Measurements from ENCODE around the gene USPL1. TPM values are rescaled to one million over a fixed set of nuclear protein-coding genes. Genes with fewer than 3 reads are reported as not detected.

USPL1 gene
- total RNA-seq, 6 experiments from 2014 or later, result 8.0 to 10.9 (median 10.3) TPM

DNA sequence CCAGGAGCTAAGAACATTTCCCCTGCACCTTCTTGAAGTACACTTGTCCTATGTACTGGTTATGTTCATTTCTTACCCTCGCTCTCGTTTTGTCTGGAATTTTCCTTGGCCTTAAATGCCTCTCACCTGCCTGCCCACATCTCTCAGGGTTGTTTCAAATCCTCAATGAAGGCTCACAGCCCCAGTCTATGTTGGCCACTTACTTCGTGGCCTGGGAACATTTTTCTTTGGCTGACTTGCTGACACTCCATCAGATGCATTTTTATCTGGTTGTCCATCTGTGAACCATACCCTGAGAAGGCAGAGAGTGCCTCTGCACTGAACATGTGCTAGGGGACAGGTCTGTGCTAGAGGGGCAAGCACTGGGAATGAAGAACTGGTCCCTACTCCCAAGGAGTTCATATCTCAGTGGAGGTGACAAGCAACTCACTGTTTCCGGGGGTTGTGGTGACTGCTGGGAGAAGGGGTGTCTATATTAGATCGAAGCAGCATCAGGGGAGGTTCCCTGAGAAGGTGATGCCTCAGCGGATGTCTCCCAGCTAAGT lies 53.6 kb downstream of the USPL1 start:
- H3K9me3 Mint-ChIP-seq, result no peaks in the 10 kb centered on the region
- peaks cover 9% of the 10 kb centered on the region for H3K4me1 Mint-ChIP-seq (ENCODE audit: low read depth)
- H3K4me3 Mint-ChIP-seq, result no peak overlapping the region
- DNase-seq, result no peak
- H3K27me3 Mint-ChIP-seq (ENCODE audit: insufficient read depth), result peaks cover 8% of the 10 kb centered on the region
- H3K27ac Mint-ChIP-seq, result no peak overlapping the region
- TF ChIP-seq, protein P1, sequence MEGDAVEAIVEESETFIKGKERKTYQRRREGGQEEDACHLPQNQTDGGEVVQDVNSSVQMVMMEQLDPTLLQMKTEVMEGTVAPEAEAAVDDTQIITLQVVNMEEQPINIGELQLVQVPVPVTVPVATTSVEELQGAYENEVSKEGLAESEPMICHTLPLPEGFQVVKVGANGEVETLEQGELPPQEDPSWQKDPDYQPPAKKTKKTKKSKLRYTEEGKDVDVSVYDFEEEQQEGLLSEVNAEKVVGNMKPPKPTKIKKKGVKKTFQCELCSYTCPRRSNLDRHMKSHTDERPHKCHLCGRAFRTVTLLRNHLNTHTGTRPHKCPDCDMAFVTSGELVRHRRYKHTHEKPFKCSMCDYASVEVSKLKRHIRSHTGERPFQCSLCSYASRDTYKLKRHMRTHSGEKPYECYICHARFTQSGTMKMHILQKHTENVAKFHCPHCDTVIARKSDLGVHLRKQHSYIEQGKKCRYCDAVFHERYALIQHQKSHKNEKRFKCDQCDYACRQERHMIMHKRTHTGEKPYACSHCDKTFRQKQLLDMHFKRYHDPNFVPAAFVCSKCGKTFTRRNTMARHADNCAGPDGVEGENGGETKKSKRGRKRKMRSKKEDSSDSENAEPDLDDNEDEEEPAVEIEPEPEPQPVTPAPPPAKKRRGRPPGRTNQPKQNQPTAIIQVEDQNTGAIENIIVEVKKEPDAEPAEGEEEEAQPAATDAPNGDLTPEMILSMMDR (IDR thresholded peaks at IDR 0.05), result no peak
- H3K36me3 Mint-ChIP-seq (ENCODE audit: low read depth), result no peaks in the 10 kb centered on the region

DNA sequence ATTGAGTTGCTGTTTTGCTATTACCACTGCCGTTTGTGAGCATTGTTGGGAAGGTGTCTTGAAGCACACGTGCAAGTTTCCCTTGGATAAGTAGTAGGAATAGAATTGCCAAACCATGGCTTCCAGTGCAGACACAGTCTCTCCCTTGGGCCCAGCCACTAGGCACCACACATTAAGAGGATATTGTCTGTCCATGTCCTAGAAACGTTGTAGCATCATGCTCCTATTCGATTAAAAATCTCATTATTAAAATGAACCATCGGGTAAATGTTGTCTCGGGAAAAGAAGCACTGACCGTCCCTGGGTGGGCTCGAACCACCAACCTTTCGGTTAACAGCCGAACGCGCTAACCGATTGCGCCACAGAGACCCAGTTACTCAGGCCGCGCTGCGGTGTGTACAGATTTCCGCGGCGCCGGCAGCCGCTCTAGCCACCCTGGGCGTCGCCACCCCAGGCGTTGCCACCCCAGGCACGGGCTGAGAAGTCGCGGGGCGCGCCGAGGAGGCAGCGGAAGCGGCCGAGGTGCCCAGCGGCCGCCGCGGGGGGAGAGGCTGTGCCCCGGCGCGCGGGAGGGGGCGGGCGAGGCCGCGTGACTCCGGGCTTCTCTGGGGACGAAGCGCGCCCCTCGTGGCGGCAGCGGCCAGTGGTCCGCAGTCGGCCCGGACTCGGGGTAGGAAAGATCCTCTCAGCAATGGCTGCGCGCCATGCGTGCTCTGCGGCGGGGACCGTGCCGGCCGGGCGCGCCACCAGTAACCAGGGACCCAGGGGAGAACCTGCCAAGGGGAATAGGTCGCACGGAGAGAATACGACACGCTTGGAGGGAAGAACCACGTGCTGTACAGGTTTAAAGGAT lies 56.2 kb downstream of the USPL1 start:
- no peaks in the 10 kb centered on the region for H3K9me3 Mint-ChIP-seq
- no peaks in the 10 kb centered on the region for H3K36me3 Mint-ChIP-seq (ENCODE audit: low read depth)
- H3K27ac Mint-ChIP-seq, result peak overlapping the region; percentile 68
- peak; percentile 95 for DNase-seq
- peaks cover 9% of the 10 kb centered on the region for H3K4me1 Mint-ChIP-seq (ENCODE audit: low read depth)
- H3K4me3 Mint-ChIP-seq, result peak overlapping the region; percentile 91
- peaks cover 6% of the 10 kb centered on the region for H3K27me3 Mint-ChIP-seq (ENCODE audit: insufficient read depth)
- TF ChIP-seq, protein P1 (IDR thresholded peaks at IDR 0.05), result peak; percentile 89

DNA sequence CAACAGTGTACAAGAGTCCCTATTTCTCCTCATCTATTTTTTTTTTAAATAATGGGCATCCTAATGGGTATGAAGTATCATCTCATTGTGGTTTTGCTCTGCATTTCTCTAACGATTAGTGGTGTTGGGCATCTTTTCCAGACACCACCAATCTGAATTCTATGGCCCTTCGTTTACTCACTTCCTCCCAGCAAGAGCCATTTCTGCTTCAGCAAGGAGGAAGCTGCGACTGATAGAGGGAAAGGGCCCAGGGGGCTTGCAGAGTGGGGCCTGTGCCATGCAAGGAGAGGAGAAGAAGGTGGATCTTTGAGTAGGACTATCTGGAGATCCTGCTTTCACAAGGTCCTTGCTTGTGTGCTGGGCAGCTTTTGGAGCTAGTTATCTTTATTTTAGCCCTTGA lies 58.0 kb downstream of the USPL1 start:
- Mint-ChIP-seq H3K4me1 (ENCODE audit: low read depth) (peaks cover 13% of the 10 kb centered on the region), H3K36me3 (ENCODE audit: low read depth) (no peaks in the 10 kb centered on the region), H3K9me3 (no peaks in the 10 kb centered on the region), H3K4me3 (no peak overlapping the region), H3K27me3 (ENCODE audit: insufficient read depth) (peaks cover 6% of the 10 kb centered on the region), H3K27ac (no peak overlapping the region)
- no peak for DNase-seq
- TF ChIP-seq, protein P1 (IDR thresholded peaks at IDR 0.05), result no peak

DNA sequence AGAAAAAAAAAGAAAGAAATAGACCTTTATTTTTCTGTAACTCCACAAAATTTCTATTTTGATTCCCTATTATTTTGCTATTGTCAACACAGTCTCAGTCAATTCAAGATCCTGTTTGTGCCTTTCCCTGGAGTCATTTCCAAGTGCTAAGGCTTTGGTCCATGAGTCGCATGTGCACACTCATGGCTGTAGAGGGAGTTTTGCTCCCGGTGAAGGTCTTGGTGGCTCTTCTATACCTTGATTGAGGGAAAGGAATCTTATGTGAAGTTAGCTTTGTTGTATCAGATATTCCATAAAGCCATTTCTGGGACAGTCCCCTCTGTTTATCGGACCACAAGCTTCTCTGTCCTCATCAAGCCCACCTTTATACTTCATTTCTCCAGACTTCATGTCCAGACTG lies 59.0 kb downstream of the USPL1 start:
- peak; percentile 27 for DNase-seq
- Mint-ChIP-seq H3K27ac (no peak overlapping the region), H3K4me1 (ENCODE audit: low read depth) (peaks cover 22% of the 10 kb centered on the region), H3K27me3 (ENCODE audit: insufficient read depth) (peaks cover 5% of the 10 kb centered on the region), H3K4me3 (no peak overlapping the region), H3K9me3 (no peaks in the 10 kb centered on the region), H3K36me3 (ENCODE audit: low read depth) (no peaks in the 10 kb centered on the region)
- TF ChIP-seq, protein P1 (IDR thresholded peaks at IDR 0.05), result peak; percentile 63

DNA sequence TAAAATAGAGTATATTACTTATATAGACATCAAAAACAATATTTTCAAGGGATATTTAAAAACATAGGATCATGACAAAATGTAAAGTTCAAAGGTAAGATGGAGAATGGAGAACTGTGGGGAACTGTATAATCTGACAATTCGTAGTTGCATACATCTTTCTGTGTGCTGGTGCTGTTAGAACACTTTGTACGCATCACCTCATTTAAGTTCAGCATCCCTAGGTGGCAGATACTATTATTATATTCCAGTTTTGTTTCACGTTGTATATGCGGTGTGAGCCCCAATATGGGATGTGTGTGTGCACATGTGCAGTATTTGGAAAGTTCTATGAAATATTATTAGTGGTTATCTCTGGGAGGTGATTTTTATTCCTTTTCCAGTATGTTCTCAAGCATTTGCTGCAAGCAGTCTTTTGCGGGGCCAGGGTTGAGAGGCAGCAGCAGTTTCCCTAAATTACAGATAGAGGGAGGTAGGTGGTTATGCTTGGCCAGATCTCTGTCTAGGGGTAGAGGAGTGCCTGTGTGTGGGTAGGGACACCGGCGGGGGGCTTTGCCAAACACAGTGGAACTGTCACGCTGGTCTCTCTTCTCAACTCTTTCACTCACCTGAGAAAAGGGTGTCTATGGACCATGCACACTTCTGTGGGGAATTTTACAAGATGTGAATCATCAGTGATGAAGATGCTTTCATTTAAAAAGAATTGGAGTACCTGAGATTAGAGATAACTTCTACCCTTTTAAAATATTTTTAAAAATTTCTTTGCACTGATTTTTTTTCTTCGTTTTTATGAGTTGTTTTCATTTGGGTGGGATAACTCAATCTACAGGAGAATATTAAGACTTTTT lies 62.0 kb downstream of the USPL1 start:
- TF ChIP-seq, protein P1 (IDR thresholded peaks at IDR 0.05), result peak; percentile 71
- no peak overlapping the region for H3K27ac Mint-ChIP-seq

More for the DNA sequence above, 62.0 kb downstream of the USPL1 start:
- H3K4me3 Mint-ChIP-seq, result no peak overlapping the region
- H3K4me1 Mint-ChIP-seq (ENCODE audit: low read depth), result peaks cover 21% of the 10 kb centered on the region
- peaks cover 1% of the 10 kb centered on the region for H3K27me3 Mint-ChIP-seq (ENCODE audit: insufficient read depth)
- DNase-seq, result no peak
- no peaks in the 10 kb centered on the region for H3K36me3 Mint-ChIP-seq (ENCODE audit: low read depth)
- H3K9me3 Mint-ChIP-seq, result no peaks in the 10 kb centered on the region

Measured in HFFc6 (cell line).